K562 (cell line): ENCODE results near the gene C19orf12. TPM values are rescaled to one million over a fixed set of nuclear protein-coding genes. Genes with fewer than 3 reads are reported as not detected.

ENCODE experiments used
- ATAC-seq: fragments of 200-7000 bp; cut with Tn5 transposase; 3 replicates; pipeline ENCODE4 v1.9.1; 2020; ENCODE audit warnings: moderate library complexity
- BruUV-seq: library from RNA; stranded (reverse); fragments of 400-500 nt; replicated peaks from 2 replicates; lab custom pipeline; 2021; lab: Mats Ljungman, UMichigan
- CTCF ChIA-PET: fragments of 300-600 bp; formaldehyde crosslinking; extraction: SDS; loops from one replicate; lab custom pipeline; 2021; ENCODE audit warnings: low intra/inter-chr PET ratio; lab: Yijun Ruan, JAX
- POLR2A ChIA-PET: fragments of 300-600, 350-650 bp; sonication (Branson Sonifier 250); formaldehyde crosslinking; extraction: SDS; loops from one replicate; lab custom pipeline; 2021; ENCODE audit warnings: antibody characterized with exemption, inconsistent platforms; lab: Yijun Ruan, JAX
- DNase-seq, 4 experiments: peaks; one replicate each; pipeline versions ENCODE4 v3.0.0 to v3.0.0-alpha.2; 2011 to 2018; ENCODE audit warnings: low spot score in 3 of 4, mixed read lengths in 3 of 4; ENCODE audit errors: extremely low read depth in 1 of 4
- FAIRE-seq: peaks from 2 replicates; lab custom pipeline; 2011; peaks lifted over from hg19 to GRCh38; lab: Jason Lieb, UNC
- H2AFZ ChIP-seq: 2 replicates; pipeline ENCODE4 v1.6.0; 2011; ENCODE audit warnings: low read depth, low read length, control low read depth, inconsistent platforms
- H3K27ac ChIP-seq: fragments of 200-600 bp; 3 replicates; pipeline ENCODE4 v1.8.0; 2011; ENCODE audit warnings: low read depth, mild to moderate bottlenecking, control low read depth, inconsistent platforms, low read length, moderate library complexity, mixed read lengths; ENCODE audit errors: extremely low read depth
- H3K27me3 ChIP-seq, 2 experiments: fragments of 300-600 bp in 1 of 2; 2 replicates in 1 of 2; 3 replicates in 1 of 2; pipeline versions ENCODE4 v1.6.0 to v1.8.0; 2011; ENCODE audit warnings: inconsistent platforms in 2 of 2, low read length in 2 of 2, mild to moderate bottlenecking in 1 of 2, mixed read lengths in 1 of 2, moderate library complexity in 1 of 2; ENCODE audit not compliant: control insufficient read depth in 2 of 2, insufficient read depth in 2 of 2
- H3K36me3 ChIP-seq: fragments of 300-600 bp; 3 replicates; pipeline ENCODE4 v1.8.0; 2011; ENCODE audit warnings: mild to moderate bottlenecking, low read length, inconsistent platforms; ENCODE audit not compliant: control insufficient read depth, insufficient read depth
- H3K4me1 ChIP-seq, 2 experiments: fragments of 200-600 bp in 1 of 2; replicated peaks in 1 of 2; 2 replicates in 1 of 2; 3 replicates in 1 of 2; pipeline versions ENCODE4 v1.5.1 to v1.8.0; 2011; ENCODE audit warnings: inconsistent platforms in 2 of 2, low read length in 2 of 2, mild to moderate bottlenecking in 1 of 2, mixed read lengths in 1 of 2, moderate library complexity in 1 of 2; ENCODE audit not compliant: control insufficient read depth in 2 of 2, insufficient read depth in 2 of 2
- H3K4me2 ChIP-seq: 2 replicates; pipeline ENCODE4 v1.6.1; 2011; ENCODE audit warnings: low read length, control low read depth, inconsistent platforms, mixed read lengths; ENCODE audit not compliant: insufficient read depth
- H3K4me3 ChIP-seq: fragments of 200-600 bp; sonication (generic), shearing (Covaris generic); 2 replicates; pipeline ENCODE4 v1.5.1; 2016; ENCODE audit warnings: control low read depth, inconsistent platforms
- H3K79me2 ChIP-seq: fragments of 200-600 bp; 3 replicates; pipeline ENCODE4 v1.8.0; 2011; ENCODE audit warnings: low read length, inconsistent platforms; ENCODE audit not compliant: control insufficient read depth, insufficient read depth
- H3K9ac ChIP-seq, 2 experiments: 2 replicates each; pipeline versions ENCODE4 v1.6.0 to v1.6.1; 2011; ENCODE audit warnings: low read depth in 2 of 2, low read length in 2 of 2, control low read depth in 1 of 2, inconsistent platforms in 1 of 2, mild to moderate bottlenecking in 1 of 2, mixed read lengths in 1 of 2; ENCODE audit not compliant: insufficient read depth in 1 of 2
- H3K9me1 ChIP-seq: one replicate; pipeline ENCODE4 v1.6.0; 2011; ENCODE audit warnings: inconsistent platforms, mild to moderate bottlenecking, low read length, moderate library complexity; ENCODE audit not compliant: control insufficient read depth, insufficient read depth
- H3K9me3 ChIP-seq: replicated peaks from 2 replicates; pipeline ENCODE4 v1.5.1; 2011; ENCODE audit warnings: low read depth, low read length, inconsistent platforms; ENCODE audit not compliant: control insufficient read depth, insufficient read depth
- H4K20me1 ChIP-seq: replicated peaks from 2 replicates; pipeline ENCODE4 v1.6.1; 2011; ENCODE audit warnings: low read length, inconsistent platforms, mixed read lengths; ENCODE audit not compliant: control insufficient read depth, insufficient read depth
- ZNF511 ChIP-seq: sonication (generic); formaldehyde crosslinking; IDR thresholded peaks from 2 replicates; pipeline ENCODE4 v1.8.0; 2022; ENCODE audit warnings: mild to moderate bottlenecking, missing genetic modification reagents
- ZNF512 ChIP-seq: IDR thresholded peaks from 2 replicates; pipeline ENCODE4 v1.6.1; 2016; ENCODE audit warnings: missing genetic modification characterization, missing compliant biosample characterization
- WGBS: fragments of 100-300 bp; shearing (Covaris generic); methylation state at CpG from one replicate; pipeline ENCODE4 v1.1.6; 2016; ENCODE audit warnings: low coverage, mixed read lengths; ENCODE audit not compliant: insufficient coverage; ENCODE audit errors: missing lambda C conversion rate; 5-methylcytosine and 5-hydroxymethylcytosine counted together
- in situ Hi-C: fragments of 300-500 bp; cut with MboI; formaldehyde crosslinking; loops from 4 replicates; pipeline ENCODE4 v1.15.0; 2018; ENCODE audit warnings: inconsistent platforms, mixed read lengths
- intact Hi-C: fragments of 100-400 bp; cut with micrococcal nuclease; formaldehyde crosslinking; loops from 2 replicates; pipeline ENCODE4 v1.14.2; 2022
- polyA plus RNA-seq, 8 experiments: library from polyadenylated mRNA; depleted of rRNA in 4 of 8; stranded (reverse) in 5 of 8; unstranded in 3 of 8; fragments of >200 nt; fragmentation: Nextera tagmentation in 2 of 8; fragmentation: Illumina TruSeq in 1 of 8; extraction: Ambion mirVana in 2 of 8; extraction: Trizol in 1 of 8; gene quantifications; 2 replicates each; pipeline versions ENCODE4 v1.2.1 to v1.2.3, GENCODE V29; 2011 to 2014; ENCODE audit warnings: inconsistent platforms in 1 of 8, missing spikeins in 1 of 8
- total RNA-seq, 7 experiments: library from RNA; depleted of rRNA in 6 of 7; stranded (reverse); fragments of >200 nt in 6 of 7; fragmentation: Illumina TruSeq in 2 of 7; extraction: Trizol in 2 of 7; gene quantifications; 2 replicates each; pipeline versions ENCODE4 v1.2.1 to v1.2.3, GENCODE V29; 2011 to 2021; ENCODE audit warnings: low replicate concordance in 1 of 7

Gene C19orf12
- total and polyA plus RNA-seq, 9 of the 15 experiments (the other 6 are each of a cell fraction or from before 2014, with no cell fraction given), result 1.9 to 14.5 (median 10.2) TPM

GRCh38 chr19:29748996-29749849, 34.2 kb upstream of the C19orf12 start:
- ATAC-seq, result no peak
- no peak for DNase-seq
- no peaks in the 10 kb centered on the region for H3K79me2 ChIP-seq
- H3K27me3 ChIP-seq, result peaks cover 17 to 52% of the 10 kb centered on the region in 2 experiments
- H3K9ac ChIP-seq, result no peak overlapping the region
- no peaks in the 10 kb centered on the region for H3K9me1 ChIP-seq
- ChIA-PET POLR2A (interaction anchor here (0.6 to 0.8 kb wide), 3 partner anchors 121 to 402 kb away, joined by 3 to 4 read pairs (median 3); no protein-coding TSS in a partner anchor), CTCF (interaction anchor here (0.6 kb wide), 1 partner anchor 487 kb away, joined by 4 read pairs; no protein-coding TSS in a partner anchor)
- peak; percentile 86 for TF ChIP-seq ZNF512 (tag)
- no peak for TF ChIP-seq ZNF511 (CRISPR knock-in tag)
- peaks cover 0 to 4% of the 10 kb centered on the region in 2 experiments; a peak in 1 of 5 replicates for H3K4me1 ChIP-seq
- no peak for FAIRE-seq
- intact Hi-C loops (no loop called here), in situ Hi-C loops (loop anchor here (10.0 kb wide), 1 partner anchor 906 kb away; no protein-coding TSS in a partner anchor)
- H3K4me3 ChIP-seq, result no peak overlapping the region
- no peaks in the 10 kb centered on the region for H3K36me3 ChIP-seq
- no peak overlapping the region for H3K4me2 ChIP-seq
- no peaks in the 10 kb centered on the region for H3K9me3 ChIP-seq
- 2% methylated on average over 7 of the region's 7 CpGs for WGBS
- no peak overlapping the region for H3K27ac ChIP-seq
- peaks cover 5% of the 10 kb centered on the region; the same call in 1 of the 2 replicates for H4K20me1 ChIP-seq
- no TSS peak for BruUV-seq
- no peak overlapping the region for H2AFZ ChIP-seq
